SJSA1 (cell line): Measurements from ENCODE around the gene PEX10. TPM values are rescaled to one million over a fixed set of nuclear protein-coding genes. Genes with fewer than 3 reads are reported as not detected.

Experiments
- DNase-seq, 2 experiments: peaks; one replicate each; pipeline ENCODE4 v3.0.0-alpha.2; 2015 to 2020; ENCODE audit warnings: low spot score in 2 of 2, low read depth in 1 of 2
- H3K27ac ChIP-seq: fragments of 250-450 bp; sonication (Bioruptor Pico); 2 replicates; pipeline ENCODE4 v1.5.1; 2020; ENCODE audit warnings: mild to moderate bottlenecking, moderate library complexity
- H3K27me3 ChIP-seq: fragments of 250-450 bp; sonication (Bioruptor Pico); replicated peaks from 2 replicates; pipeline ENCODE4 v1.5.1; 2020; ENCODE audit warnings: mild to moderate bottlenecking, moderate library complexity
- H3K36me3 ChIP-seq: fragments of 250-450 bp; sonication (Bioruptor Pico); 2 replicates; pipeline ENCODE4 v1.5.1; 2020; ENCODE audit warnings: mild to moderate bottlenecking
- H3K4me1 ChIP-seq: fragments of 250-450 bp; sonication (Bioruptor Pico); replicated peaks from 2 replicates; pipeline ENCODE4 v1.6.1; 2021; ENCODE audit warnings: mild to moderate bottlenecking
- H3K4me3 ChIP-seq: fragments of 250-450 bp; sonication (Bioruptor Pico); 2 replicates; pipeline ENCODE4 v1.5.1; 2020; ENCODE audit warnings: mild to moderate bottlenecking
- H3K9me3 ChIP-seq: fragments of 250-450 bp; sonication (Bioruptor Pico); replicated peaks from 2 replicates; pipeline ENCODE4 v1.5.1; 2020; ENCODE audit warnings: mild to moderate bottlenecking
- total RNA-seq: library from RNA; depleted of rRNA; stranded (reverse); fragments of >200 nt; shearing (Covaris generic); gene quantifications from 2 replicates; pipeline ENCODE4 v1.2.3, GENCODE V29; 2014; rRNA removed

Gene PEX10
- total RNA-seq, 1 experiment from 2014 or later = 37.3 TPM

GRCh38 chr1:2354511-2355372 lies 57.6 kb downstream of the PEX10 start:
- H3K4me3 ChIP-seq = no peak overlapping the region
- no peaks in the 10 kb centered on the region for H3K9me3 ChIP-seq
- H3K4me1 ChIP-seq = no peaks in the 10 kb centered on the region
- H3K27ac ChIP-seq = no peak overlapping the region
- H3K36me3 ChIP-seq = no peaks in the 10 kb centered on the region
- no peak for DNase-seq
- no peaks in the 10 kb centered on the region for H3K27me3 ChIP-seq

Other genes with a start within 250 kb of the PEX10 start
- 39.2 and 48.6 TPM in 2 replicates for gene FAAP20, start 217.8 kb downstream of the PEX10 start, total RNA-seq
- gene SKI, start 184.2 kb downstream of the PEX10 start, total RNA-seq = 9.6 and 24.3 TPM in 2 replicates
- gene MORN1, start 21.0 kb downstream of the PEX10 start, total RNA-seq = 2.3 and 5.0 TPM in 2 replicates
- 90.3 and 269 TPM in 2 replicates for gene RER1, start 20.7 kb downstream of the PEX10 start, total RNA-seq
- 0.24 TPM in 1 of 2 replicates, not detected in the other for gene PLCH2, start 63.7 kb upstream of the PEX10 start, total RNA-seq
- gene PANK4, start 114.0 kb upstream of the PEX10 start, total RNA-seq = 36.7 and 39.9 TPM in 2 replicates
- not detected in 2 replicates for gene HES5, start 117.7 kb upstream of the PEX10 start, total RNA-seq
- 8.1 and 22.2 TPM in 2 replicates for gene TNFRSF14, start 143.8 kb upstream of the PEX10 start, total RNA-seq
- 15.2 and 16.4 TPM in 2 replicates for gene PRXL2B, start 174.2 kb upstream of the PEX10 start, total RNA-seq
- gene MMEL1, start 220.5 kb upstream of the PEX10 start, total RNA-seq = not detected in 2 replicates